PFSK-1 (cell line): ENCODE results near the gene SORL1.

Source experiments
- FOXP2 ChIP-seq: optimal IDR thresholded peaks from 2 replicates; pipeline ENCODE3; 2011; ENCODE audit warnings: borderline replicate concordance, control low read depth, inconsistent platforms; ENCODE audit not compliant: insufficient read depth; ENCODE audit errors: extremely low read length, extremely low read depth
- POLR2AphosphoS5 ChIP-seq: IDR thresholded peaks from 2 replicates; pipeline ENCODE4 v1.6.1; 2012; ENCODE audit warnings: low read depth, mild to moderate bottlenecking, control low read depth, low read length, moderate library complexity
- SIN3A ChIP-seq: IDR thresholded peaks from 2 replicates; pipeline ENCODE4 v1.6.1; 2012; ENCODE audit warnings: mild to moderate bottlenecking, low read length, moderate library complexity, borderline replicate concordance; ENCODE audit not compliant: insufficient read depth
- TAF1 ChIP-seq: IDR thresholded peaks from 2 replicates; pipeline ENCODE4 v1.6.1; 2012; ENCODE audit warnings: low read length, control low read depth, borderline replicate concordance; ENCODE audit not compliant: insufficient read depth
- TF ChIP-seq, protein P1 (sequence below), 2 experiments: IDR thresholded peaks; 2 replicates each; pipeline versions ENCODE4 v1.6.1 to v1.8.0; 2011 to 2012; ENCODE audit warnings: low read depth in 2 of 2, low read length in 2 of 2, control low read depth in 1 of 2, inconsistent platforms in 1 of 2, mild to moderate bottlenecking in 1 of 2, moderate library complexity in 1 of 2; ENCODE audit not compliant: insufficient read depth in 1 of 2

The SORL1 gene

DNA sequence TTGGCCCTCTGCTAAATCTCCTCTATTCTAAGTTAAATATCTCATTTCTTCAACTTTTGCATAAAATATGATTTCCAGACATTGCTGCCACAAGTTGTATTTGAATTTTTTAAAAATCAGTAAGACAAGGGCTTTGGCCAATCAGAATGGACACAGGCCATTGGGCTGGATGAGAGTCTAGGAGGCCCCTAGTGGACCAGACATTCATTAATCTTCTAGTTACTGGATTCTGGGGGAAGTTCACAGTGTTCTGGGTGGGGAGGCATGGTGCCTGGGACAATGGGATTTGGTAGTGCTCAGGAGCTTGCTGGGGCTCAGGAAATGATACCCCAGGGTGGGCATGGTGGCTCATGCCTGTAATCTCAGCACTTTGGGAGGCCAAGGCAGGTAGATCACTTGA lies 12.4 kb upstream of the SORL1 start:
- TF ChIP-seq, protein P1, sequence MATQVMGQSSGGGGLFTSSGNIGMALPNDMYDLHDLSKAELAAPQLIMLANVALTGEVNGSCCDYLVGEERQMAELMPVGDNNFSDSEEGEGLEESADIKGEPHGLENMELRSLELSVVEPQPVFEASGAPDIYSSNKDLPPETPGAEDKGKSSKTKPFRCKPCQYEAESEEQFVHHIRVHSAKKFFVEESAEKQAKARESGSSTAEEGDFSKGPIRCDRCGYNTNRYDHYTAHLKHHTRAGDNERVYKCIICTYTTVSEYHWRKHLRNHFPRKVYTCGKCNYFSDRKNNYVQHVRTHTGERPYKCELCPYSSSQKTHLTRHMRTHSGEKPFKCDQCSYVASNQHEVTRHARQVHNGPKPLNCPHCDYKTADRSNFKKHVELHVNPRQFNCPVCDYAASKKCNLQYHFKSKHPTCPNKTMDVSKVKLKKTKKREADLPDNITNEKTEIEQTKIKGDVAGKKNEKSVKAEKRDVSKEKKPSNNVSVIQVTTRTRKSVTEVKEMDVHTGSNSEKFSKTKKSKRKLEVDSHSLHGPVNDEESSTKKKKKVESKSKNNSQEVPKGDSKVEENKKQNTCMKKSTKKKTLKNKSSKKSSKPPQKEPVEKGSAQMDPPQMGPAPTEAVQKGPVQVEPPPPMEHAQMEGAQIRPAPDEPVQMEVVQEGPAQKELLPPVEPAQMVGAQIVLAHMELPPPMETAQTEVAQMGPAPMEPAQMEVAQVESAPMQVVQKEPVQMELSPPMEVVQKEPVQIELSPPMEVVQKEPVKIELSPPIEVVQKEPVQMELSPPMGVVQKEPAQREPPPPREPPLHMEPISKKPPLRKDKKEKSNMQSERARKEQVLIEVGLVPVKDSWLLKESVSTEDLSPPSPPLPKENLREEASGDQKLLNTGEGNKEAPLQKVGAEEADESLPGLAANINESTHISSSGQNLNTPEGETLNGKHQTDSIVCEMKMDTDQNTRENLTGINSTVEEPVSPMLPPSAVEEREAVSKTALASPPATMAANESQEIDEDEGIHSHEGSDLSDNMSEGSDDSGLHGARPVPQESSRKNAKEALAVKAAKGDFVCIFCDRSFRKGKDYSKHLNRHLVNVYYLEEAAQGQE (IDR thresholded peaks at IDR 0.05; ENCODE audit: insufficient read depth in 1 of 2, low read depth in 2 of 2, low read length in 2 of 2): no peak
- TF ChIP-seq POLR2AphosphoS5 (no peak), FOXP2 (no peak)

DNA sequence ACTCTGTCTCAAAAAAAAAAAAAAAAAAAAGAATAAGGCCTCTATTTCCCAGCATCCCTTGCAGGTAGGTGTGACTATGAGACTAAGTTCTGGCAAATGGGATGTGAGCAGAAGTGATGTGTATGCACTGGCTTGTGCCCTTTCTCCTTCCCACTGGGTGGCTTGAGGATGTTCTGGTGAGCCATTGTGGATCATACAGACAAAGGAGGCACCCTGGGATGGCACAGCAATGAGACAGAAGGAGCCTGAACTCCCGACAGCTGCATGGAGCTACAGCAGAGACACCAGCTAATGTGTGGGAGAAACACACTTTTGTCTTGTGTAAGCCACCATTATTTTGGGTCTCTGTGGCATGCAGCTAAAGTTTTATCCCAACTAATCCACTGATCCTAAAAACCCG lies 10.6 kb upstream of the SORL1 start:
- TF ChIP-seq, protein P1 (IDR thresholded peaks at IDR 0.05; ENCODE audit: insufficient read depth in 1 of 2, low read depth in 2 of 2, low read length in 2 of 2): no peak
- TF ChIP-seq TAF1 (no peak), SIN3A (no peak), FOXP2 (no peak), POLR2AphosphoS5 (no peak)

DNA sequence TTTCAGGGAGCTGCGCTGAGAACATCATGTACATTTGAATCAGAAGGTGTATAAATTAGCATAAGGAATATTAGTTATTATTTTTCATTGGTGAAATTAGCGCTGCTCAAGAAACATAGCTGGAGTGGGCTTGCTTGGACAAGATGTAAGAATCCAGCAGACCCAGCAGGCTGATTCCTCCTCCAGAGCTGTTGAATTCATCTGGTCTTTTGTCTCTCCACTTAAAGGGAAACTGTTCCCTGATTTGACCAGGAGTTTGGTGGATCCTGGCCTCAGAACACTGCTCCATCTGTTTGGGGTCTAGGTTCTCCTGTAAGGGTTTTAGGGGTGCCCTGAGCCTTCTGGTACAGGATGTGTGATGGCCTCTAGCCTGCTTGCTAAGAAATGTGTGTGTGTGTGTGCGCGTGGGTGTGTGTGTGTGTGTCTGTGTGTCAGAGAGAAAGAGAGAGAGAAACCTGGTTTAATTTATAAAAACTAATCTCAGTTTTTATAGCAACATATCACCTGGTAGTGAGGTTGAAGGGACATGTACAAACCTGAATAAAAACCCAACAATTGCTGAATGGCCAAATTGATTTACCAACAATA lies 8.3 kb upstream of the SORL1 start:
- TF ChIP-seq POLR2AphosphoS5 (no peak), SIN3A (no peak), TAF1 (no peak), FOXP2 (no peak)
- TF ChIP-seq, protein P1 (IDR thresholded peaks at IDR 0.05; ENCODE audit: insufficient read depth in 1 of 2, low read depth in 2 of 2, low read length in 2 of 2): no peak

DNA sequence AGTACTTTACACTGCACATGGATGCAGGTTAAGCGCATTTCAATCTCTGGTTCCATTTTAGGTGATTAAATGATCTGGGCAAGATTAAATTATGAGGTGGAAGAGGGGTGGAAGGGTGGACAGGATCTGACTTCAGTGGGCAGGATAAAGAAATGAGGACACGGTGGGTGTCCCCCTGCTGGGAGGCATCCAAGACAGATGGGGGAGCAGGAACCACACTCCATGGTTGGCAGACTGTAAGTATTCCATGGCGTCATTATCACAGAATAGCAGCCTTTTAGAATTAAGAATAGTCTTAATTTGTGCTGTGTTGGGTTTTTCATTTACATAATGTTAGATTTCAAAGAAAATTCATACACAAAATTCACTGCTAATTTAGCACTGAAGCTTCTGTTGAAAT lies 7.6 kb upstream of the SORL1 start:
- TF ChIP-seq, protein P1 (IDR thresholded peaks at IDR 0.05; ENCODE audit: insufficient read depth in 1 of 2, low read depth in 2 of 2, low read length in 2 of 2): no peak
- TF ChIP-seq FOXP2: no peak
- no peak for TF ChIP-seq TAF1
- no peak for TF ChIP-seq SIN3A
- no peak for TF ChIP-seq POLR2AphosphoS5
